Gastrocnemius medialis (tissue), 4 donors: ENCODE results near the gene RORB. TPM values are rescaled to one million over a fixed set of nuclear protein-coding genes. Genes with fewer than 3 reads are reported as not detected.

Experiments used
- ATAC-seq, 2 donors: fragments of 150-250 bp; one replicate each; pipeline ENCODE4 v1.9.1; 2016
- DNase-seq, 2 donors: peaks; one replicate each; pipeline ENCODE4 v3.0.0-alpha.2; 2019
- H3K27ac ChIP-seq, 4 donors: fragments of 200-600 bp; sonication (generic); 1 replicate in 1 of 4; 2 replicates in 3 of 4; pipeline ENCODE4 v1.5.1; 2016 to 2018; ENCODE audit warnings: mild to moderate bottlenecking in 2 of 4, moderate library complexity in 1 of 4
- H3K27me3 ChIP-seq, 3 donors: fragments of 200-600 bp; sonication (generic) in 2 of 3; 1 replicate in 1 of 3; 2 replicates in 2 of 3; pipeline versions ENCODE4 v1.5.1 to v1.6.0; 2016 to 2019; ENCODE audit warnings: mild to moderate bottlenecking in 1 of 3, moderate library complexity in 1 of 3
- H3K36me3 ChIP-seq, 2 donors: fragments of 200-600 bp; sonication (generic) in 1 of 2; one replicate each; pipeline ENCODE4 v1.5.1; 2017 to 2018
- H3K4me1 ChIP-seq, 2 donors: fragments of 200-600 bp; sonication (generic) in 1 of 2; one replicate each; pipeline ENCODE4 v1.5.1; 2016 to 2017; ENCODE audit warnings: mild to moderate bottlenecking in 2 of 2
- H3K4me3 ChIP-seq, 4 donors: fragments of 200-600 bp; sonication (generic) in 3 of 4; 1 replicate in 1 of 4; 2 replicates in 3 of 4; pipeline ENCODE4 v1.5.1; 2016 to 2019; ENCODE audit warnings: mild to moderate bottlenecking in 2 of 4
- H3K9me3 ChIP-seq, 3 donors: fragments of 200-600 bp; sonication (generic) in 2 of 3; 1 replicate in 1 of 3; 2 replicates in 2 of 3; pipeline ENCODE4 v1.5.1; 2016 to 2019
- POLR2A ChIP-seq, 2 donors: fragments of 450-650 bp; IDR thresholded peaks; one replicate each; pipeline ENCODE4 v1.6.1; 2017; ENCODE audit warnings: antibody characterized with exemption in 2 of 2, mild to moderate bottlenecking in 2 of 2, moderate library complexity in 2 of 2
- in situ Hi-C, 4 donors: fragments of 200-750 bp; cut with MboI; loops; one replicate each; pipeline versions ENCODE4 v1.15.0 to v1.8.0; 2017; ENCODE audit warnings: low sequenced_read_pairs in 4 of 4
- intact Hi-C: fragments of 100-400 bp; cut with DNase I; formaldehyde crosslinking; loops from one replicate; pipeline ENCODE4 v1.15.1; 2023; ENCODE audit warnings: low total_unique reads
- total RNA-seq, 4 donors: library from RNA; depleted of rRNA; stranded (reverse); fragments of >200 nt; gene quantifications; one replicate each; pipeline versions ENCODE4 v1.1.0 to v1.2.3, GENCODE V29; 2016
- TF ChIP-seq, protein P1 (sequence below), 5 experiments: fragments of 450-650 bp in 3 of 5; fragments of 200-600 bp in 2 of 5; sonication (generic) in 2 of 5; IDR thresholded peaks in 4 of 5; conservative IDR thresholded peaks in 1 of 5; 1 replicate in 4 of 5; 2 replicates in 1 of 5; pipeline ENCODE4 v1.5.1; 2016 to 2019; ENCODE audit warnings: antibody characterized with exemption in 5 of 5, mild to moderate bottlenecking in 3 of 5, moderate library complexity in 3 of 5

RORB gene
- total RNA-seq, 4 donors from 2014 or later = 0.10 TPM; not detected in 3

DNA sequence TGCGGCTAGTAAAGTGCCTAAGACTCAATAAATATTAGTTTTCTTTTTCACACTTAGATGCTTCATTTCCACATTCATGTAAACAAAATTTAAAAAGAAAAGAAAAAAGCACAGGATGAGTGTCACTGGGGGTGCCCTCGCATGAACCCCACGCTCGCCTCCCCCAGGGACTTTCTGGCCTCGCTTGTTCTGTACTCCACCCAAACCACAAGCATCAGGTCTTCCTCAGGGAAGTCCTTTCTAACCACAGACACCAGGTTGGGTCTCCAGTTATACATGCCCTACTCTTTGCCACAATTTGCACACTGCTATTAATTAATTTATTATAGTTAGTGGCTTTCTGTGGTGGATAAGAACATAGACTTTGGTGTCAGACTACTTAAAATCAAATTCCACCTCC is 92.4 kb downstream of the RORB start:
- TF ChIP-seq POLR2A (IDR thresholded peaks at IDR 0.05) = no peak
- TF ChIP-seq, protein P1, sequence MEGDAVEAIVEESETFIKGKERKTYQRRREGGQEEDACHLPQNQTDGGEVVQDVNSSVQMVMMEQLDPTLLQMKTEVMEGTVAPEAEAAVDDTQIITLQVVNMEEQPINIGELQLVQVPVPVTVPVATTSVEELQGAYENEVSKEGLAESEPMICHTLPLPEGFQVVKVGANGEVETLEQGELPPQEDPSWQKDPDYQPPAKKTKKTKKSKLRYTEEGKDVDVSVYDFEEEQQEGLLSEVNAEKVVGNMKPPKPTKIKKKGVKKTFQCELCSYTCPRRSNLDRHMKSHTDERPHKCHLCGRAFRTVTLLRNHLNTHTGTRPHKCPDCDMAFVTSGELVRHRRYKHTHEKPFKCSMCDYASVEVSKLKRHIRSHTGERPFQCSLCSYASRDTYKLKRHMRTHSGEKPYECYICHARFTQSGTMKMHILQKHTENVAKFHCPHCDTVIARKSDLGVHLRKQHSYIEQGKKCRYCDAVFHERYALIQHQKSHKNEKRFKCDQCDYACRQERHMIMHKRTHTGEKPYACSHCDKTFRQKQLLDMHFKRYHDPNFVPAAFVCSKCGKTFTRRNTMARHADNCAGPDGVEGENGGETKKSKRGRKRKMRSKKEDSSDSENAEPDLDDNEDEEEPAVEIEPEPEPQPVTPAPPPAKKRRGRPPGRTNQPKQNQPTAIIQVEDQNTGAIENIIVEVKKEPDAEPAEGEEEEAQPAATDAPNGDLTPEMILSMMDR (IDR thresholded peaks at IDR 0.05 in 4 of 5, conservative IDR thresholded peaks at IDR 0.05 in 1 of 5) = no peak
- in situ Hi-C loops = no loop called here

DNA sequence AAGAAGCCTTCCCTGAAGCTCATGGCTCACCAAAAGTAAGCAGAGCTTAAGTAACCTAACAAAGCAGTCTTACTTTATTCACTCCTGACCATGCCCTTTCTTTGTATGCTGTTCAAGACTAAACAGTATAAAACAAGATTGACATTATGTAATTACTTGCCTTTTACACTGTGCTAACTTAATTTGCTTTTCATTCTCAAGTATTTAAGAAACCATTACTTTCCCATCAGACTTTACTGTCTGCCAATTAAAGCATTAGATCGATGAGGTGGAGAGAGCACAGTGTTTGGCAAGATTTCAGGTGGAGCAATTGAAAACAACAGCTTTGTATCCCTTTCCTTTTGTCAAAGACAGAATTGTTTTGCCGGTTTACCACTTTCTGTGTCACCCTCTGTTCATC is 98.2 kb downstream of the RORB start:
- TF ChIP-seq, protein P1 (IDR thresholded peaks at IDR 0.05 in 4 of 5, conservative IDR thresholded peaks at IDR 0.05 in 1 of 5) = no peak
- no peak for TF ChIP-seq POLR2A (IDR thresholded peaks at IDR 0.05)
- Histone ChIP-seq H3K36me3 (no peaks in the 10 kb centered on the region), H3K4me3 (no peak overlapping the region), H3K27me3 (no peaks in the 10 kb centered on the region), H3K9me3 (no peaks in the 10 kb centered on the region), H3K4me1 (no peaks in the 10 kb centered on the region), H3K27ac (no peak overlapping the region)
- DNase-seq (no peak), ATAC-seq (no peak)
- in situ Hi-C loops (no loop called here), intact Hi-C loops (no loop called here)

More for the DNA sequence above, 92.4 kb downstream of the RORB start:
- no peaks in the 10 kb centered on the region for H3K27me3 ChIP-seq
- H3K36me3 ChIP-seq = no peaks in the 10 kb centered on the region
- H3K27ac ChIP-seq = no peak overlapping the region
- intact Hi-C loops = no loop called here
- H3K4me1 ChIP-seq = no peaks in the 10 kb centered on the region
- H3K9me3 ChIP-seq = no peaks in the 10 kb centered on the region
- no peak for DNase-seq
- ATAC-seq = no peak
- H3K4me3 ChIP-seq = no peak overlapping the region

DNA sequence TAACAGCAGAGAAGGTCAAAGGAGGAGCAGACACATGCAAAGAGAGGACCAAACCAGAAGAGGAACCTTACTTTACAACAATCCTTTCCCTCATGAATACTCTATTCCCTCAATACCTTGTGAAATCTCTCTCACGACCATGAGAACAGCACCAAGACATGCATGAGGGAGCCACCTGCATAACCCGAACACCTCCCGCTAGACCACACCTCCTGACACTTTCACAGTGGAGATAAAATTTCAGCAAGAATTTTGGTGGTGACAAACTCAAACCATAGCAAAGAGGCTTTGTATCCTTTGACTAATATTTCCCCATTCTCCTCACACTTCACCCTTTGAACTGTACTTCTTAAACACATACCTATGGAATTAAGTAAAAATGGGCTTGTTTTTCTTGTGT is 101.7 kb downstream of the RORB start:
- in situ Hi-C loops (no loop called here), intact Hi-C loops (no loop called here)
- no peaks in the 10 kb centered on the region for H3K4me1 ChIP-seq
- H3K27ac ChIP-seq = no peak overlapping the region
- DNase-seq (no peak), ATAC-seq (no peak)
- TF ChIP-seq, protein P1 (IDR thresholded peaks at IDR 0.05 in 4 of 5, conservative IDR thresholded peaks at IDR 0.05 in 1 of 5) = no peak
- TF ChIP-seq POLR2A (IDR thresholded peaks at IDR 0.05) = no peak
- no peaks in the 10 kb centered on the region for H3K9me3 ChIP-seq
- no peak overlapping the region for H3K4me3 ChIP-seq
- no peaks in the 10 kb centered on the region for H3K27me3 ChIP-seq
- no peaks in the 10 kb centered on the region for H3K36me3 ChIP-seq

DNA sequence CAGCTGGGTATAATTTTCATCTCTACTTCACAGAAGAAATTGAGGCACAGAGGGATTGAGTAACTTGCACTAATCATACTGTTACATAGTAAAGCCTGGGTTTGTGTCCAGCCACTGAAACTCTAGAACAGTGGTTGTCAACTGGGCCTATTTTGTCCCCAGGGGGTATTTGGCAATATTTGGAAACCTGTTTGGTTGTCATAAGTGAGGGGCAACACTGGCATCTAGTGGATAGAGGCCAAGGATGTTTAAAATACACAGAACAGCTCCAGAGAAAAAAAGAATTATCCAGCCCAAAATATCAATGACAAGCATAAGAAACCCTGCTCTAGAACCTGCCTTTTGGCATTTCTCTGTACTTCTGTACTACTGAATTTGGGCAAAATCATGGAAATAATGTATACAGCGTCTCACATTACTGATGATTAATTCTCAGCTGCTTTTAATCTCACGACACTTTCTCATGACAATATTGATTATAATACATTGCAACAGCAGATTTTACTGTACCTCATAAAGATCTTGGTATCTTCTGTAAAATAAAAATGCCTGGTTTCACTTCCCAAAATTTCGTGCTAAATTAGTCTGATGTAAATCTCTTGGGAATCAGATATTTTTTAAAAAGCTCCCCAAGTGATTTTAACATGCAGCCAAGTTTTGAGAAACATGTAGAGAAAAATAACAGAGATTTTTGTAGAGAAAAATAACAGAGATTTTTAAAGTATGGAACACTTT is 112.7 kb downstream of the RORB start:
- Histone ChIP-seq H3K4me1 (no peaks in the 10 kb centered on the region), H3K27ac (no peak overlapping the region), H3K27me3 (no peaks in the 10 kb centered on the region), H3K4me3 (no peak overlapping the region), H3K9me3 (no peaks in the 10 kb centered on the region), H3K36me3 (no peaks in the 10 kb centered on the region)
- in situ Hi-C loops = no loop called here
- DNase-seq (no peak), ATAC-seq (no peak)
- no peak for TF ChIP-seq POLR2A (IDR thresholded peaks at IDR 0.05)
- TF ChIP-seq, protein P1 (IDR thresholded peaks at IDR 0.05 in 4 of 5, conservative IDR thresholded peaks at IDR 0.05 in 1 of 5) = no peak
- intact Hi-C loops = no loop called here
